Measurements from ENCODE around the gene LYZL1. TPM values are rescaled to one million over a fixed set of nuclear protein-coding genes. Genes with fewer than 3 reads are reported as not detected.
"Not testable (repeated sequence)": the region's sequence is repeated elsewhere in the genome, so short reads cannot be mapped to it uniquely, and the experiment has no call there.

The LYZL1 gene
- total RNA-seq, 1 experiment from 2014 or later: not detected

GRCh38 chr10:29358010-29358616 is 69.2 kb downstream of the LYZL1 start:
- H3K4me3 Mint-ChIP-seq (ENCODE audit: unreplicated experiment): no peak overlapping the region
- BruUV-seq (replicated peaks): no TSS peak
- no peaks in the 10 kb centered on the region for H3K36me3 Mint-ChIP-seq (ENCODE audit: insufficient read depth, unreplicated experiment)
- no peak overlapping the region for H3K27ac Mint-ChIP-seq (ENCODE audit: low read depth, unreplicated experiment)
- H3K4me1 Mint-ChIP-seq (ENCODE audit: insufficient read depth, unreplicated experiment): no peaks in the 10 kb centered on the region
- intact Hi-C loops (cut with micrococcal nuclease): no loop called here
- no peaks in the 10 kb centered on the region for H3K27me3 Mint-ChIP-seq (ENCODE audit: insufficient read depth, unreplicated experiment)
- CTCF ChIA-PET: interaction anchor here (1.4 kb wide), 1 partner anchor 28 kb away, joined by 4 read pairs; no protein-coding TSS in a partner anchor
- POLR2A ChIA-PET: interaction anchor here (0.6 kb wide), 1 partner anchor 948 kb away, joined by 4 read pairs; no protein-coding TSS in a partner anchor
- H3K9me3 Mint-ChIP-seq (ENCODE audit: unreplicated experiment): no peaks in the 10 kb centered on the region
- TF ChIP-seq, protein P1, sequence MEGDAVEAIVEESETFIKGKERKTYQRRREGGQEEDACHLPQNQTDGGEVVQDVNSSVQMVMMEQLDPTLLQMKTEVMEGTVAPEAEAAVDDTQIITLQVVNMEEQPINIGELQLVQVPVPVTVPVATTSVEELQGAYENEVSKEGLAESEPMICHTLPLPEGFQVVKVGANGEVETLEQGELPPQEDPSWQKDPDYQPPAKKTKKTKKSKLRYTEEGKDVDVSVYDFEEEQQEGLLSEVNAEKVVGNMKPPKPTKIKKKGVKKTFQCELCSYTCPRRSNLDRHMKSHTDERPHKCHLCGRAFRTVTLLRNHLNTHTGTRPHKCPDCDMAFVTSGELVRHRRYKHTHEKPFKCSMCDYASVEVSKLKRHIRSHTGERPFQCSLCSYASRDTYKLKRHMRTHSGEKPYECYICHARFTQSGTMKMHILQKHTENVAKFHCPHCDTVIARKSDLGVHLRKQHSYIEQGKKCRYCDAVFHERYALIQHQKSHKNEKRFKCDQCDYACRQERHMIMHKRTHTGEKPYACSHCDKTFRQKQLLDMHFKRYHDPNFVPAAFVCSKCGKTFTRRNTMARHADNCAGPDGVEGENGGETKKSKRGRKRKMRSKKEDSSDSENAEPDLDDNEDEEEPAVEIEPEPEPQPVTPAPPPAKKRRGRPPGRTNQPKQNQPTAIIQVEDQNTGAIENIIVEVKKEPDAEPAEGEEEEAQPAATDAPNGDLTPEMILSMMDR (IDR thresholded peaks at IDR 0.05; ENCODE audit: unreplicated experiment): no peak
- DNase-seq (ENCODE audit: unreplicated experiment): no peak

DNA sequence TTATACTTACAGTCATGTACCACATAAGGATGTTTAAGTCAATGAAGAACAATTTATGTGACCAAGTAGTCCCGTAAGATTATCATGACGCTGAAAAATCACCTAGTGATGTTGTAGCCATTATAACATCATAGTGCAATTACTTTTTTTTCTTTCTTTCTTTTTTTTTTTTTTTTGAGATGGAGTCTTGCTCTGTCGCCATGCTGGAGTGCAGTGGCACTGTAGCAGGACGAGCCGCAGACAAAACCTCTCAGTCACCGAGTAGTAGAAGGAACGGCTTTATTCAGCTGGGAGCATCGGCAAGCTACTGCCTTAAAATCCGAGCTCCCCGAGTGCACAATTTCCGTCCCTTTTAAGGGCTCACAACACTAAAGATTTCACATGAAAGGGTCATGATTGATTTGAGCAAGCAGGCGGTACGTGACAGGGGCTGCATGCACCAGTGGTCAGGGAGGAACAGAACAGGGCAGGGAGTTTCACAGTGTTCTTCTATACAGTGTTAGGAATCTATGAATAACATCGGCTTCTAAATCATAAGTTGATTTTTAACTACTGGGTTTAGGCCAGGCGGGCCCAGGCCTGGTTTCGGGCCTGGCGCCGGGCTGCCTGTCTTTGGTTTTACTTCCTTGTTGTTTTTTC is 71.5 kb downstream of the LYZL1 start:
- H3K36me3 Mint-ChIP-seq (ENCODE audit: insufficient read depth, unreplicated experiment); POLR2A ChIA-PET; H3K4me1 Mint-ChIP-seq (ENCODE audit: insufficient read depth, unreplicated experiment); H3K4me3 Mint-ChIP-seq (ENCODE audit: unreplicated experiment); H3K27ac Mint-ChIP-seq (ENCODE audit: low read depth, unreplicated experiment); H3K9me3 Mint-ChIP-seq (ENCODE audit: unreplicated experiment); CTCF ChIA-PET; intact Hi-C loops (cut with micrococcal nuclease); BruUV-seq (replicated peaks); H3K27me3 Mint-ChIP-seq (ENCODE audit: insufficient read depth, unreplicated experiment); DNase-seq (ENCODE audit: unreplicated experiment): not testable (repeated sequence)

Measured in MCF 10A (cell line).